ENCODE results near the gene MYL3.
A peak's percentile ranks its signal among the peaks of the same experiment; 100 is the strongest.
"Not testable (repeated sequence)": the region's sequence is repeated elsewhere in the genome, so short reads cannot be mapped to it uniquely, and the experiment has no call there.

MYL3 gene

DNA sequence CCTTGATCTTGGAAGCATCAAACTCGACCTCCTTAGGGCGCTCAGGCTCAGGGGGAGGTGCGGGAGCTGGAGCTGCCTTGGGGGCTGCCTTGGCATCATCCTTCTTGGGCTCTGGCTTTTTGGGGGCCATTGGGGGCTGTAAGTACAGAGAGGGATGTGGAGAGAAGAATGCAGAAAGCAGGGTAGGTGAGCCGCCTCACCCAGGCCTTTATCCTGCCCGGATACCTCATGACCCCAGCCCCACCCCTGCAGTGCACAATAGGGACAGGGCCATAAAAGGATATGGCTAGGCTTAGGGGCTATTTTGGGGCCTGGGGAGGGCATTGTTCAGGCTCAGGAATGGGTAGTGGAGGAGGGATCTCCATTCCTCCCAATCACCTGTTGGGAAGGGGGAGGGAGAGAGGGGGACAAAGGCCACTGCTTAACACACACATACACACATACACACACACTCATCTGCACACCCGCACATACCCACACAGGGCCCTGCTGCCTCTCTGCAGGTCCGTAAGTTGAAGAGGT, at the start of gene MYL3:
MYL3 (minus strand) TSS at position 184 of the 522 bp plus-strand sequence; CDS start at position 130, 54 bp downstream.
- no peak for DNase-seq (ENCODE audit: low spot score)

- no peak for DNase-seq (ENCODE audit: low spot score)
Observed at GRCh38 chr3:46912986-46913385, 49.7 kb upstream of the MYL3 start.

- DNase-seq (ENCODE audit: low spot score), result not testable (repeated sequence)
Observed at GRCh38 chr3:46910914-46911313, 47.7 kb upstream of the MYL3 start.

DNA sequence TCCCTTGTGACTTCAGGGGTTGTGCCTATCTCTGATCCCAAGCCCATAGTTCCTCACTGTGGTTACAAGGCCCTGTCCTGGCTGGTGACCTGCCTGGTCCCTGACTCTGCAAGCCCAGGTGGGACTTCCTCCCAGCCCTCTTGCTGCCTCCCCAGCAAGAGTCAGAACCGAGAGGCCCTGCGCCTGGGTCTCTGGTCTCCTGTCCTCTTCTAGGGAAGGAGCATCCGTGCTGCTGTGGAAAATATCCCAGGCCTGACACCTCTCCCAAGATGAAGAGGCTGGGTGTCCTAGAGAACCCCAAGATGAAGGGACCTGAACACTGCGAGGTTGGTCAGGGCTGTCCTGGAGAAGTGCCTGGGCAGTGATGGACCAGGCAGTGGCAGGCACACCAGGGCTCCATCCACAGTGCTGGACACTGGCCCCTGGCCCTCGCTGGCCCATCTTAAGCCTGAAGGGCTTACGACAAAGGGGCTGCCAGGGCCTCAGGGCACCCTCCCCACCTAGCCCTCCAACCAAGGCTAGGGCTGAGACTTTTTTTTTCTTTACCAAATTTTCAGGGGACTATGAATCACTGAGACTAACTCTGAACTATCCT, 47.0 kb upstream of the MYL3 start:
- DNase-seq (ENCODE audit: low spot score), result no peak

DNA sequence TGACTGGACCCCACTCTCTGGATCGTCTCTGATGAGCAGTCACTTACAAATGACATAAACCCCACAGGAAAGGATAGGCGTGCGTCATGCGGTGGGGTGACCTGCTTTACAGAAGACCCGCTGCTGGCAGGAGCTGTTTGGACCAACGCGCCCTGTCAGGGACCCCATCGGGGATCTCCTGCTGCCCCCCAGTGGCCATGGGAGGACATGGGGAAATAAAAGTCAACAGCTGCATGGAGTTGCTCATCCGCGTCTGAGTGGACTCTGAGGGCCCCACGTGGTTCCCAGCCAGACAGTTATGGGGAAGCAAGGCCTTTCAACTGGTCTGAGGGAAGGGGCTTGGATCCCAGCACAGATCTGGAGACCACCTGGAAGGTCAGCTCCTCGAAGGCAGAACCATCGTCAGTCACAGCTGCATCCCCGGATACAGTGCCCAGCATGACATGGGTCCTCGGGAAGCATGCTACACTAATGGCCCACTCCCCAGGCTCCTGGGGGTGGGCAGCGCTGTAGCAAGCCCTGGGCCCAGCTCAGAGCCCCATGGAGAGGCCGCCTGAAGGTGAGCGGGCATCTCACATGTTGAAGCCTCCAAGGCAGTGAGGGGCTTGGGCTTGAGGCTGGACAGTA, 46.4 kb upstream of the MYL3 start:
- DNase-seq (ENCODE audit: low spot score), result peak; percentile 84

- no peak for DNase-seq (ENCODE audit: low spot score)
Observed at GRCh38 chr3:46908986-46909534, 45.8 kb upstream of the MYL3 start.

DNA sequence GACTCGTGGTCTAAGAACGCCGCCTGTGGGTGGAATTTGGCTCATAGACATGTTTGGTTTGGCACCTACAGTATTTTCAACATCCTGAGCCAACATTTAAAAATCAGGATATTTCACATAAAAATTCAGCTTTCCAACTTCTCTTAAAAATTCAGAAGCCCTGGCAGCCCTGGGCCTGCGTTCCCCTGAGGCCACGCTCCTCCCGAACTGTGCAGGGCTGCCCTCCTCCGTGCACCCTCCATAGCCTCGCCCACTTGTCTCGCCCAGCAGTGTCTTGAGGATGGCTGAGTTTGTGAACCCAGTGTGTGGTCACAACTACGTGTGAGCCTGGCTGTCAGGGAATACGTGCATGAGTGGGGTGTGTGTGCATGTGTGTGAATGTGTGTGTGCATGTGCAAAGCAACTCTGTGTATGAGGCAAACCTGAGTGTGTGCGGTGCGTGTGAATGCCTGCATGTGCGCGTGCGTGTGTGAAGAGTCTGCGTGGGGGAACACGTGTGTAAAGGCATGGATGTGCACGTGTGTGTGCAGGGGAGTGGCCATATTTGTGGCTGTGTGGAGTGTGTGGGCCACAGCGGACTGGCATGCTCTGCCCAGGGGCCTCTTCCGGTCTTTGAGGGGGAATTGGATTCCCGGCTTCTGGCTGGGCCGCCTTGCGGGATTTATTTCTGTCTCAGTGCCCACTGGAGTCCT, 45.2 kb upstream of the MYL3 start:
- DNase-seq (ENCODE audit: low spot score), result no peak

- DNase-seq (ENCODE audit: low spot score), result no peak
Observed at GRCh38 chr3:46907960-46908293, 44.7 kb upstream of the MYL3 start.

DNA sequence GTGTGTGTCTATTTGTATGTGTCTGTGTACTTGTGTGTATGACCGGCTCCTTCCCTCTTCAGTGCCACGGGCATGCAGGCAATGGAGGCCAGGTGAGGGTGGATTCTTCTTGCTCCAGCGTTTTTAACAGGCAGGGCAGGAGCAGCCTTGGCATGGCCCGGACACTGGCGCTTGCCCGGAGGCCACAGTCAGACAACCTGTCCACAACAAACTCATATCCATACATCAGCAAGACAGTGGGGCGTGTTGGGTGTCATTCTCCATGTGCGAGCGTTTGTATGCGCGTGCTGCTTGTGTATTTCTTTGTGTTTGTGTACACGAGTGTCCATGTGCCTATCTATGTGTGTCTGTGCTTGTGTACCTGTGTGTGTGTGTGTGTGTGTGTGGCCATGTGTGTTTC, 44.0 kb upstream of the MYL3 start:
- DNase-seq (ENCODE audit: low spot score), result no peak

- DNase-seq (ENCODE audit: low spot score), result no peak
Observed at GRCh38 chr3:46906471-46907058, 43.3 kb upstream of the MYL3 start.

GRCh38 chr3:46905661-46906451, 42.6 kb upstream of the MYL3 start:
- no peak for DNase-seq (ENCODE audit: low spot score)

- no peak for DNase-seq (ENCODE audit: low spot score)
Observed at GRCh38 chr3:46905213-46905560, 41.9 kb upstream of the MYL3 start.

GRCh38 chr3:46904303-46905212, 41.3 kb upstream of the MYL3 start:
- no peak for DNase-seq (ENCODE audit: low spot score)

GRCh38 chr3:46903341-46904302, 40.4 kb upstream of the MYL3 start:
- DNase-seq (ENCODE audit: low spot score), result no peak

DNA sequence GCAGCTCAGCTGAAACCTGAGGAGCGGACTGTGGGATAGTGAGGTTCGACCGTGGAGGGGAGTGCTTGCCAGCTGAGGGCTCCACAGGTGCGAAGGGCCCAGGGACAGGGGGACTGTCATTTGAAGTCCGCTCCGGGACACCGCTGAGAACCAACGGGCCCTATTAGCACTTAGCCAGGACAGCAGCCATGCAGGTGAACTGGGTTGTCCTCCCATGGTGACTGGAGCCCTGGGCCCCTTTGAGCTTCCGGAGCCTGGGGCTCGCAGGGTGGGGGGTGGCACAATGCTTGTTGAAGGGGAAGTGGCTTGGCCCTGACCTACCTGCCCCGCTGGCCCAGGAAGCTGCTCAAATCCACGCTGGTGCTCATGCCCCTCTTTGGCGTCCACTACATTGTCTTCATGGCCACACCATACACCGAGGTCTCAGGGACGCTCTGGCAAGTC, 39.0 kb upstream of the MYL3 start:
- no peak for DNase-seq (ENCODE audit: low spot score)

- DNase-seq (ENCODE audit: low spot score), result no peak
Observed at GRCh38 chr3:46901591-46902187, 38.4 kb upstream of the MYL3 start.

DNA sequence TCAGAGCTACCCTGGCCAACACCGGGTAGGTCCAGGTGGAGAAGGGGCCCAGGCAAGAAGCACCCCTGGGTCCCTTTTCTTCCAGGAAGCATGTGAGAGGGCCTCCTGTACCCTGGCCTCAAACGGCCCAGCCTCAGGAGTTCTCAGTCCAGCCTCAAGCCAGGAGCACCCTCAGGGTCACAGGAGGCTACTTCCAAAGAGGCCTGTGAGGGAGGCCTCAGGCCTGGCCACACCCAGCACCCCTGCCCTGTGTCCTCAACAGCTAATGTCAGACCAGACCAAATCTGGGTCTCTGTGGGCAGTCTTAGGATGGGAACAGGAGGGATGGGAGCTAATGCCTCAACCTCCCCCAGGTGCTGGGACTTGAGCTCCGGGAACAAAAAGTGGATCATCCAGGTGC, 37.8 kb upstream of the MYL3 start:
- no peak for DNase-seq (ENCODE audit: low spot score)

GRCh38 chr3:46900356-46900755, 37.1 kb upstream of the MYL3 start:
- no peak for DNase-seq (ENCODE audit: low spot score)

- peak; percentile 34 for DNase-seq (ENCODE audit: low spot score)
Observed at GRCh38 chr3:46900007-46900292, 36.7 kb upstream of the MYL3 start.

All from pons (tissue), 1 donor.